ENCODE data around the gene ZNF469. TPM values are rescaled to one million over a fixed set of nuclear protein-coding genes. Genes with fewer than 3 reads are reported as not detected.
"Not testable (repeated sequence)": the region's sequence is repeated elsewhere in the genome, so short reads cannot be mapped to it uniquely, and the experiment has no call there.

Gene ZNF469
- total and polyA plus RNA-seq, 8 donors, result 0.14 to 2.0 (median 0.34) TPM

- intact Hi-C loops (cut with DNase I), result loop anchor here in 1 of 3 donors (10.0 kb wide), 1 partner anchor 214 kb away; no protein-coding TSS in a partner anchor
- 68 to 76% methylated on average over 15 of the region's 15 CpGs for WGBS, 2 donors
These were observed 25.9 kb downstream of the ZNF469 start for GRCh38 chr16:88408561-88409142.

GRCh38 chr16:88409296-88410065 lies 26.7 kb downstream of the ZNF469 start:
- intact Hi-C loops (cut with DNase I), result loop anchor here in 1 of 3 donors (10.0 kb wide), 1 partner anchor 215 kb away; no protein-coding TSS in a partner anchor
- Histone ChIP-seq H3K36me3 (no peaks in the 10 kb centered on the region), H3K4me1 (no peaks in the 10 kb centered on the region), H3K4me3 (no peak overlapping the region), H3K9me3 (no peaks in the 10 kb centered on the region), H3K27me3 (peaks cover 0 to 2% (median 0%) of the 10 kb centered on the region in 4 donors), H3K27ac (no peak overlapping the region)
- TF ChIP-seq CTCF (IDR thresholded peaks at IDR 0.05), result no peak
- WGBS, 2 donors, result 64 to 71% methylated on average over 28 to 29 of the region's 29 CpGs
- FAIRE-seq, result no peak
- DNase-seq, result no peak
- no peak for ATAC-seq

More at GRCh38 chr16:88408561-88409142, 25.9 kb downstream of the ZNF469 start:
- Histone ChIP-seq H3K4me3 (no peak overlapping the region), H3K4me1 (no peaks in the 10 kb centered on the region), H3K9me3 (no peaks in the 10 kb centered on the region), H3K27me3 (peaks cover 0 to 2% (median 0%) of the 10 kb centered on the region in 4 donors), H3K27ac (no peak overlapping the region), H3K36me3 (no peaks in the 10 kb centered on the region)
- no peak for TF ChIP-seq CTCF (IDR thresholded peaks at IDR 0.05)
- DNase-seq (no peak), FAIRE-seq (no peak), ATAC-seq (no peak)

- not testable (repeated sequence) for DNase-seq
These were observed 27.7 kb downstream of the ZNF469 start for GRCh38 chr16:88410297-88410968.

GRCh38 chr16:88411951-88412576 lies 29.3 kb downstream of the ZNF469 start:
- Histone ChIP-seq H3K4me1 (no peaks in the 10 kb centered on the region), H3K36me3 (no peaks in the 10 kb centered on the region), H3K4me3 (no peak overlapping the region), H3K27me3 (no peaks in the 10 kb centered on the region), H3K27ac (no peak overlapping the region), H3K9me3 (no peaks in the 10 kb centered on the region)
- WGBS, 2 donors, result 85 to 86% methylated on average over 18 of the region's 18 CpGs
- no peak for ATAC-seq
- DNase-seq, result no peak
- TF ChIP-seq CTCF (IDR thresholded peaks at IDR 0.05), result no peak
- intact Hi-C loops (cut with DNase I), result no loop called here
- FAIRE-seq, result no peak

More at GRCh38 chr16:88410297-88410968, 27.7 kb downstream of the ZNF469 start:
- intact Hi-C loops (cut with DNase I); H3K36me3 ChIP-seq; H3K9me3 ChIP-seq; H3K4me3 ChIP-seq; H3K27ac ChIP-seq; FAIRE-seq; H3K4me1 ChIP-seq; ATAC-seq; H3K27me3 ChIP-seq: not testable (repeated sequence)
- WGBS, 2 donors, result 82 to 91% methylated on average over 28 of the region's 28 CpGs

GRCh38 chr16:88412766-88413165 lies 30.0 kb downstream of the ZNF469 start:
- ATAC-seq (no peak), DNase-seq (no peak), FAIRE-seq (no peak)
- H3K27me3 ChIP-seq, result no peaks in the 10 kb centered on the region
- no peaks in the 10 kb centered on the region for H3K4me1 ChIP-seq
- 72 to 73% methylated on average over 16 of the region's 16 CpGs for WGBS, 2 donors
- H3K36me3 ChIP-seq, result no peaks in the 10 kb centered on the region
- H3K9me3 ChIP-seq, result no peaks in the 10 kb centered on the region
- TF ChIP-seq CTCF (IDR thresholded peaks at IDR 0.05), result no peak
- no peak overlapping the region for H3K27ac ChIP-seq
- H3K4me3 ChIP-seq, result no peak overlapping the region
- intact Hi-C loops (cut with DNase I), result no loop called here
